ENCODE results near the gene WDR82.

GRCh38 chr3:52231502-52232278 is 46.8 kb downstream of the WDR82 start:
- TF ChIP-seq POLR2A (IDR thresholded peaks at IDR 0.05) (no peak), CTCF (IDR thresholded peaks at IDR 0.05) (peak; percentile 86), POLR2AphosphoS5 (IDR thresholded peaks at IDR 0.05) (peak in 1 of 3 donors; percentile 12), EP300 (IDR thresholded peaks at IDR 0.05) (no peak)
